ENCODE measurements around the gene LRP1-AS.

The LRP1-AS gene

GRCh38 chr12:57116580-57117281 lies 30.7 kb downstream of the LRP1-AS start:
- no peak for DNase-seq

- no peak for DNase-seq
These were observed 34.7 kb downstream of the LRP1-AS start for GRCh38 chr12:57112492-57113294.

- no peak for DNase-seq
These were observed 36.2 kb downstream of the LRP1-AS start, which contains the start of gene STAT6 for GRCh38 chr12:57111031-57111734. TSS of gene STAT6 (minus strand) at chr12:57111362. CDS start at chr12:57108278, 3,084 bp downstream.

DNA sequence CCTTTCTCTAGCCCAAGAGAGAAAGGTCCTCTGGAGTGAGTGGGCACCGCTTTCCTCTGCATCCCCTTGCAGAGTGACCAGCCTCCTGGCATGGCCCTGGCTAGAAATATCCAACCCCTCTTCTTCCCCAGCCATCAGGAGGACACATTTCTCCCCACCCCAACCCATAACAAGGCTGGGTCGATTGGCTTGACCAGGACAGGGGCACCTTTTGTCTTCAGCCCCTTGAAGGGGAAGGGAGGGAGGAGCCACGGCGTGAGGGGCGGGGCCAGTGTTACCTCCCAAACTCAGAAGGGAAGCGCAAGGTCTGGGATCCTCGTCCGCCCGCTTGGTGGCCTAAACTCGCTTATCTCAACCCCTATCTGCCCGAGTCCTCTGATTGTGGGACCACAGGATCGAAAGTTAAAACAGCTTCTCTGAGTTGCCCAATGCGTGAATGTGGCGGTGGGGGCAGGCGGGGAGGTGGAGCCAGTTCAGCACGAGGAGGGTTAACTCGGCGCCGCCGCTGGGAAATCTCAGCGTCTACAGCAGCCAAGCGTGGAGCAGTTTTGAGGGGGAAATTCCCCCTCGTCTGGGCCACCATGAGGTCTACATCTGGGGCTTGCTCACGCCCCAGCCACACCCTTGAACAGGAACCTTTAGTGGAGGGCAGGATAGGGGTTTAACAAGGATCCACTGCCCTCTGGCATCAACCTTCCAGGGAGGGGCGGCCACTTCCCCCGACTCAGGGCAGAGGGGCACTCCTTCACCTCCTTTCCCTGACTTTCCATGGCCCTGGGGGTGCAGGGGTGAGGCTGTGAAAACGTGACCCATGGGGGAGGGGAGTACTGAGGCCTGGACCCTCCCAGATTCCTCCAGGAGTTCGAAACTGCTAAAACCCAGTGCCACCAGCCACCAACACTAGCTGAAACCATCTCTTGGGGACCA lies 37.1 kb downstream of the LRP1-AS start:
- DNase-seq: no peak

- no peak for DNase-seq
These were observed 38.0 kb downstream of the LRP1-AS start for GRCh38 chr12:57109207-57110103.

DNA sequence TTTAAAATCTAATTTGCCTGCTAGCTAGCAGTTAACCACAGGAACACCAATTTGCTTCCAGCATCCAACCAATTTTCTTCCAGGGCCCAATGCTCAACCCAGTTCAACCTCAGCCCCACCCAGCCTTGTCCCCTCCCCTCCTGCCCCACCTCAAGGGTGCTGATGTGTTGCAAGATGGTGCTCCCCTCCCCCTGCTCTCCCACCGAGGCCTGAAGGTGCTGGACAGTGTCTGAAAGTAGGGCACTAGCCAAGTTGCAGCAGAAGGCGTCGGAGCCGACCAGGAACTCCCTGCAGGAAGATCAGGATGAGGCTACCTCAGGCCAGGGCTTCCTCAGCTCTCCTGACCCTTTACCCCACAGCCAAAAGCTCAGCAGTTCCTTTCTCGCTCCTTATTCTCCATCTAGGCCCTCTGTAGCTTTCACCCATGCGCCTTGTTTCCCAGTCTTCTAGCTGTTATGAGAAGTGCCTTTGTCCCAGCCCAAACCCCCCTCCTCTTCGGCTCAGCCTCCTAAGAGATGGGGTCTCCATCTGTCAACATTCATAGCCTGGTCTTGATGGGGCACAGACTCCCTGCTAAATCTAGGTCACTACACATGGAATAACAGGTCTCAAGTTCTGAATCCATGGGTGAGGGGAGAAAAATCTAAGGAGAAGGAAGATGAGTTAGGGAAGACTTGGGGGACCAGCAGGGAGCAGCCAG lies 39.8 kb downstream of the LRP1-AS start:
- DNase-seq: no peak

DNA sequence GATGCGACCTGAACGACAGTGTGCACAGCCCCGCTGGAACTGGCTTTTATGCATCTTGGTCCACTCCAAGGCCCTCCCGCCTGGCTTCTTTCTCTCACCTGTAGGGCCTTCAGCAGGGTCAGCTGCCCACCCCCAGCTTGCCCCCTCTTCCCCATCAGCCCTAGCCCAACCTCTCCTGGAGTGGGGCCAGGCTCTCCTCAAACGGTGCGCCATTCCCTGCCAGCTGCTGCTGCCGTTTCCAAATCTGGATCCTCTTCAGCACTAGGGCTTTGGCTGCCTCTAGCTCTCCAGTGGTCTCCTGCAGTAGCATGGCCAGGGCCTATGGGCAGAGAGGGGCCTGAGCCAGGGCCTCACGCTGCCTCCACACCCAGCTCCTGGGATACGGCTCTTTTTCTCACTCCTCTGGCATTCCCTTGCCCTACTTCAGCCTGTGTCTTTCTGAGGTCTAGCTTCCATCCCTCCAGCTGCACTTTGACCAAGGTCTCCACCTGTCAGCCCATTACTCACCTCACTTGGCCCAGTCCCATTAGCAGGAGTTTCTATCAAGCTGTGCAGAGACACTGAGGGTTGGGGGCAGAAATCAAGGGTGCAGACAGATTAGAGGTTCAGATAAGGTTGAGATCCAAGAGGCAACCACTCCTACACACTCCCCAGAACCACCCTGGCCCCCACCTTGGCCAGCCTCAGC lies 41.3 kb downstream of the LRP1-AS start:
- no peak for DNase-seq

- no peak for DNase-seq
These were observed 42.2 kb downstream of the LRP1-AS start for GRCh38 chr12:57105011-57105753.

DNA sequence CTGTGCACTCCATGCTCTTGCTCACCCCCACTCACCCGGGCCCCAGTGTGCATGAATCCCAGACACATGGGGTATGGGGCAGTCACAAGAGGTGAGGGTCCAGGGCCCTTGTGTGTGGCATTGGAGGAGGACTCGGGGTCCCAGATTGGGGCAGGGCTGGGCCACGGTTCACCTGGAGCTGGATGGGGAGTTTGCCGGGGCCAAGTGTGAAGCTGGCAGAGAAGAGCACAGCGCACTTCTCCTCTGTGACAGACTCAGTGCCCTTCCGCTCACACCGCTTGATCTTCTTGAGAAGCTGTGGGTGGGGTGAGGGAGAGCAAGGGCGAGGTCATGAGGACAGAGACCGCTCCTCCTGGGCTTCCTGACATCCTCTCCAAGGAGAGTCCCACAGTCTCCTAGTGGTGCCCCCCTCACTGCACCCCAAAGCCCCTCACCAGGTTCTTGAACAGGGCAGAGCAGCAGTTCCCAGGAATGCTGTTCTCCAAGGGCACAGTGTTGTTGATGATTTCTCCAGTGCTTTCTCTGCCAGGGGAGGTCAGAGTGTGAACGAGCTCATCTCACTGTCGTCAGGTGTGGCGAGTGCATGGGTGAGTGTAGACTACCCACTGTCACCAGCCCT lies 43.0 kb downstream of the LRP1-AS start:
- DNase-seq: no peak

DNA sequence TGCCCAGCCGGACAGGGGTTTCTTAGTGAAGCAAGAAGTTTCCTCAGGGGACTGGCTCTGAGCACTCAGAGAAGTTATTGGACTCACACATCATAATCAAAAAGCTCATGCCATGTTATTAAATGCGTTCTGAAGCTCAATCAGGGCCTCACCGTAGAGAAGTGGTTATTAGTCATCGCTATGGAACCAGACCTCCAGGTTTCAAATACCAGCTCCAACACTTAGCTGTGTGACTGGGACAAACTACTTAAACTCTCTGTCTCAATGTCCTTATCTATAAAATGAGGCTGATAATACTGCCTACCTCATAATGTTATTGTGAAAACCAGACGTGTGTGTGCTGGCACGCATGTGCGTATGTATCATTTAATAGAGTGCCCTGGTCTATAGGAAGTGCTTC lies 43.6 kb downstream of the LRP1-AS start:
- no peak for DNase-seq

GRCh38 chr12:57101892-57102695 lies 45.3 kb downstream of the LRP1-AS start:
- no peak for DNase-seq

DNA sequence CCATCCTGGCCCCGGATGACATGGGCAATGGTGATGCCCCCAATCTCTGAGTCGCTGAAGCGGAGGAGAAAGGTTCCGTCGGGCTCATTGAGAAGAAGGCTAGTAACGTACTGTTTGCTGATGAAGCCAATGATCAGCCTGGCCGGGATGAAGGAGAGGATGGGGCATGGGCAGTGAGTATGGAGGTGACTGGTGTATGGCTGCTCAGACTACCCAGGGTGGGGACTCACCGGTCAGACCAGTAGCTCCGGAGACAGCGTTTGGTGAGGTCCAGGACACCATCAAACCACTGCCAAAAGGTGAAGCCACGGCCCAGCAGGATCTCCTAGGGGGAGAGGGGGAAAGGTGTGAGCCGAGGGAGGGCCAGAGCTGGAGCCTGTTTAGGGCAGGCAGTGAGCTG lies 47.7 kb downstream of the LRP1-AS start:
- DNase-seq: no peak

DNA sequence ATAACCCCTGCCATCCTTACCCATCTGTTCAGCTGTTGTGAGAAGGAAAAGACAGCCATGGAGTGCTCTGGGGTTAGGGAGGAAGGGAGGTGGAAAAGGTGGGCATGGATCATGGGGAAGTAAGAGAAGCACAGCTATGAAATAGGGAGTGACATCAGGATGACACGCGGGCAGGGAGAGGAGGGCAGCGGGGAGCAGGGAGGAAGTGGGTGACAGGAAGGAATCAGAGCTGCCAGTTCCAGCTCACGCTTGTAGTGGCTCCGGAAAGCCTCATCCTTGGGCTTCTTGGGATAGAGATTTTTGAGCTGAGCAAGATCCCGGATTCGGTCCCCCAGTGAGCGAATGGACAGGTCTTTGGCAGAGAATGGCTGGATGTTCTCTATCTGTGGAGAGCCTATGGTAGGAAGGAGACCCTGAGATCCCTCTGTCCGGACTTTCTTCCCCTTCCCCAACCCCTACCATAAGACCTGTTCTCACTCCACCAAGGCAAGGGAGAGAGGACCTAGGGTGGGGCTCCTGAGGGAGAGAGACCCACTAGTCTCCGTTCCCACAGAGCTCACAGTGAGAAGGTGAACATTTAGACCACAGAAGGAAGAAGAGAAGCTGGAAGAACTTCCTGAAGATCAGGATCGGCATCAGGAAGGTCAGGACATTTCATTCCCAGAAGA lies 48.2 kb downstream of the LRP1-AS start:
- no peak for DNase-seq

GRCh38 chr12:57098546-57098945 lies 48.9 kb downstream of the LRP1-AS start:
- DNase-seq: no peak

DNA sequence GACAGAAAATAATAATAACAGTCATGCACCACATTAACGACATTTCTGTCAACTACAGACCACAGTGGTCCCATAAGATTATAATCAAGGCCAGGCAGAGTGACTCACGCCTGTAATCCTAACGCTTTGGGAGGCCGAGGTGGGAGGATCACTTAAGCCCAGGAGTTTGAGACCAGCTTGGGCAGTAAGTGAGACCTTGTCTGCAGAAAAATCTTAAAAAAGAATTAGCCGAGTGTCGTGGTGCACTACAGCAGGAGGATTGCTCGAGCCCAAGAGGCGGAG lies 49.9 kb downstream of the LRP1-AS start:
- no peak for DNase-seq

- DNase-seq: no peak
These were observed 50.5 kb downstream of the LRP1-AS start for GRCh38 chr12:57096748-57097553.

GRCh38 chr12:57096099-57096572 lies 51.3 kb downstream of the LRP1-AS start:
- no peak for DNase-seq

All from NCI-H524 treated with DMSO at 0.1 percent for 48 hours (cell line).